ENCODE results near the gene NOP53. TPM values are rescaled to one million over a fixed set of nuclear protein-coding genes. Genes with fewer than 3 reads are reported as not detected.

NOP53 gene
- total RNA-seq, 1 donor: 55.7 TPM

DNA sequence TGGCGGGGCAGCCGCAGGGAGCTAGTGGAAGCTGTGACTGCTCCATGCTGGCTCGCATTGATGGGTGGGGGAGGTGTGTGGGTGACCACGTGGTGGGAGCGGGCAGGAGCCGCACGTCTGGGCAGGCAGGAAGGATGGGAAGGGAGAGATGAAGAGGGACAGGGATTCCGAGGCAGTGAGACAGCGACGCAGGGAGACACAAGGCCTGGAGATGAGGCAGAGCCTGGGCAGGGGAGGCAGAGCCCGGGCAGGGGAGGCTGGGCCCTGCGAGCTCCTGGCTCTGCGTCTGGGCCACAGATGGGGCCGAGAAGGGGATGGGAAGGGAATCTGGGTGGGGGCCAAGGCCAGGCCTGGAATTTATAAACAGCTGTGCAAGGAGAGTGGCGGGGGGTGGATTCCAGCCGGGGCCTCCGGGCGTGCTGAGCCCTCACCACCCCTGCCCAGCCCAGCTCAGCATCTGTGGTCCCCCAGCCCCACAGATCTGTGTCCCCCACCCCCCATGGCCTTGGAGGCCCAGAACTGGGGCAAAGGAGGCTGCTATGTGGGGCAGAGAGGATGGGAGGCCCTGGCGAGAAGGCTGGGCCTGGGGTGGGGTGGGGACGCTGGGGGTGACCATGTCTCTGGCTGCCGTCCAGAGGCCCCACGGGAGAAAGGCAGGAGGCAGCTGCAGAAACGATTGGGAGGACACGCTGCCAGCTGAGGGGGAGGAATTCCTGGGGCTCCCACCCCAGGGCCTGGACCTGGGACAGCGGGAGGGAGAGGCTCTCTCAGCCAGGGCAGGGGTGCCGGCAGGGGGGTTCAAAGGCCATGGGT lies 26.1 kb upstream of the NOP53 start:
- peaks cover 20% of the 10 kb centered on the region for H4K20me1 ChIP-seq (ENCODE audit: insufficient read depth, low read length)
- DNase-seq (ENCODE audit: insufficient read length, low spot score, missing footprints): peak; percentile 97
- H3K79me2 ChIP-seq (ENCODE audit: insufficient read depth, low read length): peaks cover 55% of the 10 kb centered on the region
- peak overlapping the region; percentile 31 for H2AFZ ChIP-seq (ENCODE audit: low read length)
- H3K9me3 ChIP-seq (ENCODE audit: low read depth, low read length): no peaks in the 10 kb centered on the region
- H3K4me3 ChIP-seq (ENCODE audit: insufficient read depth, low read length): peak overlapping the region; percentile 51
- H3K4me2 ChIP-seq (ENCODE audit: insufficient read depth, low read length): peak overlapping the region; percentile 42
- H3K36me3 ChIP-seq (ENCODE audit: insufficient read depth, low read length): peaks cover 45% of the 10 kb centered on the region
- H3K4me1 ChIP-seq (ENCODE audit: insufficient read depth, low read length): peaks cover 56% of the 10 kb centered on the region
- no peaks in the 10 kb centered on the region for H3K27me3 ChIP-seq (ENCODE audit: insufficient read depth, low read length)
- TF ChIP-seq, protein P1, sequence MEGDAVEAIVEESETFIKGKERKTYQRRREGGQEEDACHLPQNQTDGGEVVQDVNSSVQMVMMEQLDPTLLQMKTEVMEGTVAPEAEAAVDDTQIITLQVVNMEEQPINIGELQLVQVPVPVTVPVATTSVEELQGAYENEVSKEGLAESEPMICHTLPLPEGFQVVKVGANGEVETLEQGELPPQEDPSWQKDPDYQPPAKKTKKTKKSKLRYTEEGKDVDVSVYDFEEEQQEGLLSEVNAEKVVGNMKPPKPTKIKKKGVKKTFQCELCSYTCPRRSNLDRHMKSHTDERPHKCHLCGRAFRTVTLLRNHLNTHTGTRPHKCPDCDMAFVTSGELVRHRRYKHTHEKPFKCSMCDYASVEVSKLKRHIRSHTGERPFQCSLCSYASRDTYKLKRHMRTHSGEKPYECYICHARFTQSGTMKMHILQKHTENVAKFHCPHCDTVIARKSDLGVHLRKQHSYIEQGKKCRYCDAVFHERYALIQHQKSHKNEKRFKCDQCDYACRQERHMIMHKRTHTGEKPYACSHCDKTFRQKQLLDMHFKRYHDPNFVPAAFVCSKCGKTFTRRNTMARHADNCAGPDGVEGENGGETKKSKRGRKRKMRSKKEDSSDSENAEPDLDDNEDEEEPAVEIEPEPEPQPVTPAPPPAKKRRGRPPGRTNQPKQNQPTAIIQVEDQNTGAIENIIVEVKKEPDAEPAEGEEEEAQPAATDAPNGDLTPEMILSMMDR (IDR thresholded peaks at IDR 0.05; ENCODE audit: extremely low read depth, low read depth, low read length): no peak
- H3K27ac ChIP-seq (ENCODE audit: low read depth, low read length): peak overlapping the region; percentile 81

DNA sequence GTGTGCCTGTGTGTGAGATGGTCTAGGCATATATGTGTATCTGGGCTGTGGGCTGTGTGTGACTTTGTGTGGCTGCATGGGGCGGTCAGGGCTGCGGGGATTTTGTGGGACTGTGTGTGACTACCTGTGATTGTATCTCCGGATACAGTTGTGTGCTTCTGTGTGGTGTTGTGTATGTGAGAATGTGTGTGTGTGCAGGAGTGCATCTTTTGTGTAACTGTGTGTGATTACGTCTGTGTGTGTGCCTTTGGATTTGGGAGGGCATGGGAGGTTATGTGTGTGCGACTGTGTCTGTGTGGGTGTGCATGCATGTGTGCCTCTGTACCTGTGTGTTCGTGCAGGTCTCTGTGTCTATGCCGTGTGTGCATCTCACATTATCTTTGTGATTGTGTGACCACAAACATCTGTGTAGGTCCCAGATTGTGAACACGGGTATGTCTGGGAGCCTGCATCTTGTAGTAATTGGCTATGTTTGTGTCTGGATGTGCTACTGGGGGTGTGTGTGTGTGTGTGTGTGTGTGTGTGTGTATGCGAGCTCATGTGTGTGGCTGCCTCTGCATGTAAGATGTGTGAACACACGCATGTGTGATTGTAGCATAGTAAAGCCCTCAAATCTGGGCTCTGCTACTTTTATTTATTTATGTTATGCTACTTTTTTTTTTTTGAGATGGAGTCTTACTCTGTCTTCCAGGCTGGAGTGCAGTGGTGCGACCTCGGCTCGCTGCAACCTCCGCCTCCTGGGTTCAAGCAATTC lies 24.5 kb upstream of the NOP53 start:
- Histone ChIP-seq H4K20me1 (ENCODE audit: insufficient read depth, low read length) (peaks cover 14% of the 10 kb centered on the region), H3K4me3 (ENCODE audit: insufficient read depth, low read length) (no peak overlapping the region), H3K9me3 (ENCODE audit: low read depth, low read length) (no peaks in the 10 kb centered on the region), H3K79me2 (ENCODE audit: insufficient read depth, low read length) (peaks cover 51% of the 10 kb centered on the region), H2AFZ (ENCODE audit: low read length) (no peak overlapping the region), H3K4me1 (ENCODE audit: insufficient read depth, low read length) (peaks cover 47% of the 10 kb centered on the region), H3K27me3 (ENCODE audit: insufficient read depth, low read length) (no peaks in the 10 kb centered on the region), H3K4me2 (ENCODE audit: insufficient read depth, low read length) (no peak overlapping the region), H3K27ac (ENCODE audit: low read depth, low read length) (peak overlapping the region; percentile 52), H3K36me3 (ENCODE audit: insufficient read depth, low read length) (peaks cover 49% of the 10 kb centered on the region)
- DNase-seq (ENCODE audit: insufficient read length, low spot score, missing footprints): peak; percentile 43
- TF ChIP-seq, protein P1 (IDR thresholded peaks at IDR 0.05; ENCODE audit: extremely low read depth, low read depth, low read length): no peak

DNA sequence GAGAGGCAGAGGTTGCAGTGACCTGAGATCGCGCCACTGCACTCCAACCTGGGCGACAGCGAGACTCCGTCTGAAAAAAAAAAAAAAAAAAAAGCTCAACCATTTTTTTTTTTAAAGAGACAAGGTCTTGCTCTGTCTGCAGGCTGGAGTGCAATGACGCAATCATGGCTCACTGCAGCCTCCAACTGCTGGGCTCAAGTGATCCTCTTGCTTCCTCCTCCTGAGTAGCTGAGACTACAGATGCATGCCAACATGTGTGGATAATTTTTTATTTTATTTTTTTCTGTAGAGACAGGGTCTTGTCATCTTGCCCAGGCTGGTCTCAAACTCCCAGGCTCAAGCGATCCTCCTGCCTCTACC lies 21.8 kb upstream of the NOP53 start:
- H3K27me3 ChIP-seq (ENCODE audit: insufficient read depth, low read length): no peaks in the 10 kb centered on the region
- H2AFZ ChIP-seq (ENCODE audit: low read length): no peak overlapping the region
- TF ChIP-seq, protein P1 (IDR thresholded peaks at IDR 0.05; ENCODE audit: extremely low read depth, low read depth, low read length): no peak
- H3K4me3 ChIP-seq (ENCODE audit: insufficient read depth, low read length): peak overlapping the region; percentile 53
- H3K9me3 ChIP-seq (ENCODE audit: low read depth, low read length): no peaks in the 10 kb centered on the region
- peak overlapping the region; percentile 90 for H3K27ac ChIP-seq (ENCODE audit: low read depth, low read length)
- peaks cover 58% of the 10 kb centered on the region for H3K4me1 ChIP-seq (ENCODE audit: insufficient read depth, low read length)
- H4K20me1 ChIP-seq (ENCODE audit: insufficient read depth, low read length): peaks cover 7% of the 10 kb centered on the region
- peaks cover 56% of the 10 kb centered on the region for H3K36me3 ChIP-seq (ENCODE audit: insufficient read depth, low read length)
- peak overlapping the region; percentile 75 for H3K4me2 ChIP-seq (ENCODE audit: insufficient read depth, low read length)
- no peak for DNase-seq (ENCODE audit: insufficient read length, low spot score, missing footprints)
- peaks cover 47% of the 10 kb centered on the region for H3K79me2 ChIP-seq (ENCODE audit: insufficient read depth, low read length)

Data from osteoblast (primary cell).